NCI-H510A treated with DMSO at 0.1 percent for 48 hours (cell line): ENCODE data around the gene FSCB.
"Not testable (repeated sequence)": the region's sequence is repeated elsewhere in the genome, so short reads cannot be mapped to it uniquely, and the experiment has no call there.

ENCODE experiments used
- DNase-seq: peaks from one replicate; lab custom pipeline; 2025; lab: John Stamatoyannopoulos, UW

Gene FSCB, protein sequence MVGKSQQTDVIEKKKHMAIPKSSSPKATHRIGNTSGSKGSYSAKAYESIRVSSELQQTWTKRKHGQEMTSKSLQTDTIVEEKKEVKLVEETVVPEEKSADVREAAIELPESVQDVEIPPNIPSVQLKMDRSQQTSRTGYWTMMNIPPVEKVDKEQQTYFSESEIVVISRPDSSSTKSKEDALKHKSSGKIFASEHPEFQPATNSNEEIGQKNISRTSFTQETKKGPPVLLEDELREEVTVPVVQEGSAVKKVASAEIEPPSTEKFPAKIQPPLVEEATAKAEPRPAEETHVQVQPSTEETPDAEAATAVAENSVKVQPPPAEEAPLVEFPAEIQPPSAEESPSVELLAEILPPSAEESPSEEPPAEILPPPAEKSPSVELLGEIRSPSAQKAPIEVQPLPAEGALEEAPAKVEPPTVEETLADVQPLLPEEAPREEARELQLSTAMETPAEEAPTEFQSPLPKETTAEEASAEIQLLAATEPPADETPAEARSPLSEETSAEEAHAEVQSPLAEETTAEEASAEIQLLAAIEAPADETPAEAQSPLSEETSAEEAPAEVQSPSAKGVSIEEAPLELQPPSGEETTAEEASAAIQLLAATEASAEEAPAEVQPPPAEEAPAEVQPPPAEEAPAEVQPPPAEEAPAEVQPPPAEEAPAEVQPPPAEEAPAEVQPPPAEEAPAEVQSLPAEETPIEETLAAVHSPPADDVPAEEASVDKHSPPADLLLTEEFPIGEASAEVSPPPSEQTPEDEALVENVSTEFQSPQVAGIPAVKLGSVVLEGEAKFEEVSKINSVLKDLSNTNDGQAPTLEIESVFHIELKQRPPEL

DNA sequence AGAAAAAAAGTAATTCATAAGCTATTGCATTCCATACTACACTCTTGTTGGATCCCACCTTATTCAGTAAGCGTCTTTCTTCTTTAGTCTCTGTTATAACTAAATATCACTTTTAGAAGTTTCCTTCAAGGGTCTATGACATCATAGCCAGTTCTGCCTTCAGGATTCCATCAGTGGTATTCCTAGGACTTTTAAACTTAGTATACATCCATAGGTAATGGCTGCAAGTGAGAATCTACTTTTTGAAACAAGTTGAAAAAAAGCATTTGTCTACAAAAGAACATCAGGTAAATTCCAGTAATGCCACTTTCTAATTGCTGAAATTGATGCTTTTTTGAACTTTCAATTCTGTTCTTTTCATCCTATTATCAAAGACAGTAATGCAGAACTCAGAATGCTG is at the start of gene FSCB:
TSS of gene FSCB (minus strand) at position 101 of the 400 bp plus-strand sequence. CDS start 296 bp downstream, outside the sequence.
- DNase-seq, result no peak

DNA sequence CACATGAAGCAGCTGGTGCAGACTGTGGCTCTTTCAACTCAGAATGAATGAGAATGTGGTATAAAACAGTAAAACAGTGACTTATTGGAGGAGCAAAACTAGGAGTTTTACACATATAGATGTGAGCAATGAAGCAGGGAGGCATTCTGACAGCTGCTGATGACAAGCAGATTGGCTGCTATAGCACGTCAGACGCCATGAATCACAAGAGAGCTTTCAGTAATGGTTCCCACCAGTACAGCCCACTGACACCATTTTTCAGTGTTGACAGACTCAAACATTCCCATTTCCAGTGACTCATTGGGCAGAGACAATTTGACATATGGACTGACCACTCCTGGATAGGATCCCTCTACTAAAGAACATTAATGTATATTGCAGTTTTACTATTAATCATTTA is 24.6 kb upstream of the FSCB start:
- DNase-seq, result no peak

DNA sequence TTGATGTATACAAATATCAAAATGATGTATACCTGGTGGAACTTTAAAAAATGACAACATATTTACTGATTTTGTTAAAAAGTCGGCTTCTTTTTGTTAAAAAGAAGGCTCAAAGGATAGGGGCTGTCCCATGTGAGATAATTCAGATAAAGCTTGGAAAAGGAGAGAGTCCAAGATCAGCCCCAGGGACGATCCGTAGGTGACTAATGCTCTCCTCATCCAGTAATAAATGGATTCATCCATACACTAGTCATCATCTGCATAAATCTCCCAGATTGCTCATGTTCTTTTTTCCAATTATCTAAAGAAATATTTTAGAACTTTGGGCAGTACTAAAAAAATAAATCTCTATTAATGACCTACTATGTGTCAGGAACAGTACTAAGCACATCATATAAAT is 23.4 kb upstream of the FSCB start:
- no peak for DNase-seq

DNA sequence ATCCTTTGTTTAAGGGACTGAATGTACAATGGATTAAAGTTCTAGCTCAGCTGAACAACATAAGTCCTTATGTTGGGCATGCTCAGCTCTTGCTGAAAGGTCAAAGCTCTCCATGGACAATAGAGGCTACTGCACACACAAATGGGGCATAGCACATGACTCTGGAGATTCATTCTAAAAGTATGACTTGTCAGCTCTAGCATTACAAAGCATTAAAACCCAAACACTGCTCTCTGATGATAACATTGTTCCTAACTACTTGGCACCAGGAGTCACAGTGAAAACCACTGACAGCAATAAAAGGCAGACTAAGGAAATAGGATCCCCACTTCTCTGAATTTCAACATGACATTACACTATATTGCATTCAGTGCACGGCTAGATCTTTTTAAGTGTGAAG is 21.9 kb upstream of the FSCB start:
- DNase-seq, result peak; percentile 51

DNA sequence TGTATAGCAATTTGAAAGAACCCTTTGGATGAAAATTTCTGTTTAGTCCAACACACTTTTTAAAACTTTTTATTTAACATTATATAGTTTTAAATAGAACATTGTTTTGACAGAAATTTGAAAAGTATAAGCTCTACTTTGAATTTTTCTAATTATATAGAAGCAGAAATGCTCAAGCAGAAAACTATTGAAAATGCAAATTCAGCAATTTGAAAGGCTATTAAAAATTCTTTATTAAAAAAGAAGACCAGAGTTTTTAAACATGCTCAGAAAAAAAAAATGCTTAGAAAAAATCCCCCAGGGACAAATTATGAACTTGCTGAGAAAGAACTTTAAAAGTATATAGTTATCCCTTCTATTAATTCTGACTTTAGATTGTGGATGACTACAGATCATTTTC is 21.1 kb upstream of the FSCB start:
- DNase-seq, result no peak

DNA sequence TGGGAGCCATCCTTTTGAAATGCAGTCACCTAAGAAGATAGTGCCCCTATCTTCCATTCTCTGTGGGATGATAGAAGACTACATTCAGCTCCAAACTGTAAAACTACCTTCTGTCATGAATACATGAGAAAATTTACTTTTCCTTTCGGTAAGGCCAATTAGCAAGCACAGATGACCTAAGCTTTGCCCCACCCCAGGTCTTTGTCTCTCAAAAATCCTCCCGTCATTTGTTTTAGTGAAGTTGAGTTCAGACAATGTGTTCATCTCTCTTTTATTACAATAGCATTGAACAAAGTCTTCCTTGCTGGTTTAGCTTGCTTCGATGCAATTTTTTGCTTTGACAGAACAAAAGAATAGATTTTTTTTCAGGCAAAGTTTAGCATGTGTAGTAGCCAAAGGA is 18.2 kb upstream of the FSCB start:
- no peak for DNase-seq

DNA sequence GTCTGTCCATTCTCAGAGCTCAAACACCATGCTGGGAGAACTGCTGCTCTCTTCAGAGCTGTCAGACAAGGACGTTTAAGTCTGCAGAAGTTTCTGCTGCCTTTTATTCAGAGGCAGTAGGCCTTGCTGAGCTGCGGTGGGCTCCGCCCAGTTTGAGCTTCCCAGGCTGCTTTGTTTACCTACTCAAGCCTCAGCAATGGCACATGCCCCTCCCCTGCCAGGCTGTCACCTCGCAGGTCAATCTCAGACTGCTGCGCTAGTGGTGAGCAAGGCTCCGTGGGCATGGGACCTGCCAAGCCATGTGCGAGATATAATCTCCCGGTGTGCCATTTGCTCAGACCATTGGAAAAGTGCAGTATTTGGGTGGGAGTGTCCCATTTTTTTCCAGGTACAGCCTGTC is 8.6 kb upstream of the FSCB start:
- not testable (repeated sequence) for DNase-seq

DNA sequence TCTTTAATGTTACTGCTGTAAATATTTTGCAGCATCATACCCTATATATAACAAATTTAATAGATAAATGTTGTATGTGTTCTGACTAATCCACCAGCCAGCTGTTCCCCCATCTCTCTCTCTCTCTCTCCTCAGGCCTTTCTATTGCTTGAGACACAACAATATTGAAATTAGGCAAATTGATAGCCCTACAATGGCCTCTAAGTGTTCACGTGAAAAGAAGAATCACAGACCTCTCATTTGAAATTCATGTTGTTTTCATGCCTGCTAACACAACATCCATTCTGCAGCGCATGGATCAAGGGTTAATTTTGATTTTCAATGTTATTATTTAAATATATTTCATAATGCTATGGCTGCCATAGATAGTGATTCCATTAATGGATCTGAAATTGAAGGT is 1.8 kb upstream of the FSCB start:
- no peak for DNase-seq

DNA sequence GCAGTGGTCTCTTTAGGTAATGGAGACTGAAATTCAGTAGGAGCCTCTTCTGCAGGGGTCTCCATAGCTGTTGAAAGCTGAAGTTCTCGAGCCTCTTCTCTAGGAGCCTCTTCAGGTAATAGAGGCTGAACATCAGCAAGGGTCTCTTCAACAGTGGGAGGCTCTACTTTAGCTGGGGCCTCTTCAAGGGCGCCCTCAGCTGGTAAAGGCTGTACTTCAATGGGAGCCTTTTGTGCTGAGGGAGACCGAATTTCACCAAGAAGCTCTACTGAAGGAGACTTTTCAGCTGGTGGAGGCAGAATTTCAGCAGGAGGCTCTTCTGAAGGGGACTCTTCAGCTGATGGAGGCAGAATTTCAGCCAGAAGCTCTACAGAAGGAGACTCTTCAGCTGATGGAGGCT is 1.5 kb downstream of the FSCB start:
- DNase-seq, result no peak

DNA sequence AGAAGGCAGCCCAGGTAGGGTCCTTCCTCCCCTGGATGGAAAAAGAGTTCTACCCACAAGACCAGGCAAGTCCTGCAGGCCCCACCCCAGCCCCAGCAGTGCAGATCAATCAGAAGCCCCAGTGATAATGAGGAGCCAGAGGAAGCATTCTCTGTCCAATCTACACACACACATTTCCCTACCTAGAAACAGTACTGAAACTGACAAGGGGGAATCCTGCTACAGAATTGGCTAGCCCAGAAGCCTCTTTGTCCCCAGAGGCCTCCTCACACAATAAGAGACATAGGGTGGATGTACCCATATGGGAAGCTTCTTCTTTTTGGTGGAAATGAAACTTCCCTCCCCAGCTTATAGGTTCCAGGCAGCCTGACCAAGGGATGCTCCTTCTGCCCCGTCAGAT is 9.9 kb downstream of the FSCB start:
- DNase-seq, result no peak

DNA sequence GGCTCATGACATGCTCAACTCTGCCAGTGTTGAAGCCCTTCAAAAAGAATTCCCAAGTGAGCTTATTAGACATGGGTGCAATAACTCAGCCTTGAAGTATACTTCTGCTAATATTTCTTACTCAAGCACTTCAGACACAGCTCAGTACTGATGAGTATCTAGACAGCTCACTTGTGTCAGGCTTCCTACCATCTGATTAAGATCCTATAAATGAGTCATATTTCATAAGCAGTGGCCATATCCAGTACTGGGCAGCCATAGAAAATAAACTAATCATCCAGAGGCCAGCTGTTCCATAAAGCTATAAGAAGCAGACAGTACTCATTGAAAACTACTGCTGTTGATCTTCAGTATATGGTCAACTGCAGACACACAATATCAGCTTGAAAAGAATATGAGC is 12.9 kb downstream of the FSCB start:
- DNase-seq, result no peak

DNA sequence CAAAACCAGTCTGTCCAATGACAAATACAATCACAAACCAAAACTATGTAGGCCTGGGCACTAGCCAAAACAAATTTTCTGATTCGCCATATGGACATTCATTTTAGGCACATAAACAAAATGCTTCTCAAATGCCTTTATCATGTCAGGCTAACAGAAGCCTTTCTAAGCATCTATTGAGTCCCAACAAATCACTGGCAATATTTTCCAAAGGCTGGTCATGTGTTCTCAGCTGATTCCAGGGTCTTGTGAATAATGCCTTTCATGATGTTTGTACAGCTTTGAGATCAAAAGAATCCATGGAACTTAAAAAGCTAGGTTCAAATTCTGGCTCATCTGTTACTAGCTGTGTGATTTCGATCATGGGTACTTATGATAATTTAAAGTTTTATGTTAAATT is 16.1 kb downstream of the FSCB start:
- DNase-seq, result no peak

DNA sequence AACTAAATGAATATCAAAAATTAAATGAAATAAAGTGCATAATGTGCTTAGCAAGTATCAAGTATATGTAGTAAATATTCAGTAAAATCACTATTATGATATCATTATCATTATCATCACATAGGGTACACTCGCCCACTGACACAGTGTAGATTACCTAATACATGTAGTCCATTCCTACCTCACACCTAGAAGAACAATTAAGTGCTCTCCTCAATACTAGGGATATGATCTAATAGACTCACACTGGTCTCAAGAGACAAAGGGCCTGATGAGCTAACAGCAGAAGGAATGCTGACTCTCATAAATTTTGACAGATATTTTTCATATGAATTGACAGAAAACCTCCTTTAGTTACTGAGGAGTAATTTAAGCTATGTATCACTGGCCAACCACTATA is 29.1 kb downstream of the FSCB start:
- no peak for DNase-seq

DNA sequence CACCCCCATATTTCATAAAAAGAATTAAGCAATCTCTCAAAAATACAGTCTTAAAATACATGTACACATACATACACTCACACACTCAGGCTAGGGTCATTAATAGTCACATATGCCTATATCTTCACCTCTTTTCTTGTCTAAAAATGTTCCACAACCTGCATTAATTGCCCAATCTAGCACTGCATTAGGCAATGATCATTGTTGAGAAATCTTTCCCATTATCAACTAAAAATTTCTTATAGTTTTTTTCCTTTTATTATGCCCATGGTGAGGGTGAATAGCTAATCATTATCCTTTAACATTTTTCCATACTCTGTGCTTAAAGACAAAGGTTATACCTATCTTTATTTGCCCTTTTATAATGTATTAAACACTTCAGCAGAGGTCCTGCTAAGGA is 38.3 kb downstream of the FSCB start:
- no peak for DNase-seq

DNA sequence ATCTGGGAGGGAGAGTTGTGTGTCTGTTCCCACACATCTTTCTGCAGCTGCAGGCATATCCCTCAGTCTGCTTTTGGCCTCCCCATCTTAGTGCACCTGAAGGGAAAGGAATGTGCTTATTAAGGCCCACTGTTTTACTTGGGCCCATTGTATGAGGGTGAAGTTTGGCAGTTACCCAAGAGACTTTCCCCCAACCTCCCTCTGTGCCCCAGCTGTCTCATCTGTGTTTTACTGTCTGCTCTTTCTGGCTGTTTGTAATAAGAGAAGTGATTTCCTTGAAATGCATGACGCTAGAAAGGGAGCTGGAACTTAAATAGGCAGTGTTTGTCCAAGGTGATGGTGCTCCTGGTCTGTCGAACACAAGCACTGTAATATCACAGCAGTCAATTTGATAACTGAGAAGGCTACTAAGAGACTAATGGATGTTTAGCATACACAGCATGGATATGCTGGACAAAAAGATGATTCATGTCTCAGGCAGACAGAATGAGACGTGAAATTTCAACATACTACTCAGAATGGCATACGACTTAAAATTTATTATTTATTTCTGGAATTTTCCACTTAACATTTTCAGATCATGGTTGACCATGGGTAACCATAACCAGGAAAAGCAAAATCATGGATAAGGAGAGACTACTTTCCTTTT is 43.6 kb downstream of the FSCB start:
- DNase-seq, result peak; percentile 74

DNA sequence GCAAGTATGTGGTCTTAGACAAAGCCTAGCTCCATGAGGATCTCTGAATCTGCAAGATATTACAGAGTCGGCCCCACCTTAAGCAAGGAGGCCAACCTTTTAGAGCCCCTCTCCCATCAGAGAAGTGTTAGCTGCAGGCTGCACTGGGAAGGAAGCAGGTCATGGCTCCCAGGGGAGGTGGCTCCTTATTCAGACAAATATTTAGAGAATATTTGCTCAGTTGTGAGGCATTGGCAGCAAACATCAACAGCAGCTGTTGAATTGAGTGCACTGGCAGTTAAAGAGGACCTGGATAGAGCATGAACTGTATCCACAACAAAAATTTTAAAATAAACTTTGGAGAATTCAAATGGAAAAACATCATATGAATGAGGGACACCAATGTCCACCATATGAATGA is 44.7 kb downstream of the FSCB start:
- DNase-seq, result peak; percentile 54

DNA sequence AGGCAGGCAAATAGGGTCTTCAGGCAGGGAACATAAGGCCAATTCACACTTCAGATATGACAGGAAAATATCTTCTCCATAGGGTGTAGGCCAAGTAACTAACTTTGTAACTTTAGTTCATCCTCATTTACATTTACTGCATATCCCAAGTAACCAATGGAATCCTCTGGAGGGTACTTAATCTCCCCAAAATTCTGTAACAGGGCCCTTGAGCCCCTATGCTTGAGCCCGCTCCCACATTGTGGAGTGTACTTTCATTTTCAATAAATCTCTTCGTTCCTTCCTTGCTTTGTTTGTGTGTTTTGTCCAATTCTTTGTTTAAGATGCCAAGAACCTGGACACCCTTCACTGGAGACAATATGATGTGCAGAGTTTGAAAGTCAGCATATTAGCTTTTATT is 45.3 kb downstream of the FSCB start:
- no peak for DNase-seq
